Prostate gland (tissue), 2 donors: ENCODE results near the gene CNN3.

Experiments
- CTCF ChIP-seq, 4 experiments: fragments of 200-600 bp in 2 of 4; fragments of 450-650 bp in 2 of 4; sonication (generic) in 2 of 4; IDR thresholded peaks; 1 replicate in 3 of 4; 2 replicates in 1 of 4; pipeline ENCODE4 v1.5.1; 2016 to 2019; ENCODE audit warnings: antibody characterized with exemption in 4 of 4, mild to moderate bottlenecking in 2 of 4, moderate library complexity in 2 of 4
- POLR2A ChIP-seq: fragments of 450-650 bp; IDR thresholded peaks from one replicate; pipeline ENCODE4 v1.6.1; 2016; ENCODE audit warnings: antibody characterized with exemption, mild to moderate bottlenecking
- POLR2AphosphoS5 ChIP-seq: sonication (generic); formaldehyde crosslinking; IDR thresholded peaks from one replicate; pipeline ENCODE4 v1.6.1; 2017; ENCODE audit warnings: antibody characterized with exemption

GRCh38 chr1:94935034-94935433, 8.1 kb upstream of the CNN3 start:
- no peak for TF ChIP-seq CTCF (IDR thresholded peaks at IDR 0.05)
- no peak for TF ChIP-seq POLR2A
- no peak for TF ChIP-seq POLR2AphosphoS5
